Measurements from ENCODE around the gene ATP9B. TPM values are rescaled to one million over a fixed set of nuclear protein-coding genes. Genes with fewer than 3 reads are reported as not detected.

ATP9B gene
- total RNA-seq, 1 donor from 2014 or later = 50.3 TPM

DNA sequence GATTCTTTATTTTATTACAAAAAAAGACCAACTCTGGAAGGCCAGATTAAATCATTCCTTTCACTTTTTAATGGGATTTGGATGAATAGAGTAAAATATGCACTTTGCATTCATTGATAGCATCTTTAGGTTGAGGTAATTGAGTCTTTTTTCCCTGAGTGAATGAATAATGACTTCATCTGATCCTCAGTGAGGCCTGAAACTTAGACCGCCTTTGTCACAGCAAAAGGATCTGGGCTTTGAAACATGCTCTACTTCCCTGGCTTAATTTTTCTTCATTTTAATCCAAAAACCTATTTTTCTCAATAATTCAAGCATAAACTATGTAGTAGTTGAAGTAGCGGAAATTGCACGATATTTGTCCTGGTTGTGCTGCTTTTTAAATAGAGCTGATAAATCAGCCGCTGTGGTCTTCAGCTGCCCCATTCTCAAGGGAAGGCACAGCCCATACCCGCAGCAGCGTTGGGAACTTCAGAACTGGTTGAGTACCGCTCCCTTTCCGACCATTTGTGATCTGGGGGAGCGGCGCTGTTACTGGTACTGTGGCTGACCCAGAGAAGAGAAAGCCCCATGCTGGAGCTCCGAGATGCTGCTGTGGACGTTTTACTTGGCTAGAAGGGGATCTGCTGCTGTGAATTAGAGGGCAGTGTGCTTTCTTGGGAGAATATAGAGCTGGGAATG, 181.2 kb downstream of the ATP9B start:
- Histone ChIP-seq H3K9me3 (no peaks in the 10 kb centered on the region), H3K27ac (no peak overlapping the region), H3K4me3 (no peak overlapping the region), H3K4me1 (no peaks in the 10 kb centered on the region), H3K27me3 (no peaks in the 10 kb centered on the region), H3K36me3 (no peaks in the 10 kb centered on the region)
- DNase-seq (ENCODE audit: extremely low spot score in 2 of 2) = no peak
- TF ChIP-seq POLR2A (IDR thresholded peaks at IDR 0.05) = no peak
- TF ChIP-seq, protein P1, sequence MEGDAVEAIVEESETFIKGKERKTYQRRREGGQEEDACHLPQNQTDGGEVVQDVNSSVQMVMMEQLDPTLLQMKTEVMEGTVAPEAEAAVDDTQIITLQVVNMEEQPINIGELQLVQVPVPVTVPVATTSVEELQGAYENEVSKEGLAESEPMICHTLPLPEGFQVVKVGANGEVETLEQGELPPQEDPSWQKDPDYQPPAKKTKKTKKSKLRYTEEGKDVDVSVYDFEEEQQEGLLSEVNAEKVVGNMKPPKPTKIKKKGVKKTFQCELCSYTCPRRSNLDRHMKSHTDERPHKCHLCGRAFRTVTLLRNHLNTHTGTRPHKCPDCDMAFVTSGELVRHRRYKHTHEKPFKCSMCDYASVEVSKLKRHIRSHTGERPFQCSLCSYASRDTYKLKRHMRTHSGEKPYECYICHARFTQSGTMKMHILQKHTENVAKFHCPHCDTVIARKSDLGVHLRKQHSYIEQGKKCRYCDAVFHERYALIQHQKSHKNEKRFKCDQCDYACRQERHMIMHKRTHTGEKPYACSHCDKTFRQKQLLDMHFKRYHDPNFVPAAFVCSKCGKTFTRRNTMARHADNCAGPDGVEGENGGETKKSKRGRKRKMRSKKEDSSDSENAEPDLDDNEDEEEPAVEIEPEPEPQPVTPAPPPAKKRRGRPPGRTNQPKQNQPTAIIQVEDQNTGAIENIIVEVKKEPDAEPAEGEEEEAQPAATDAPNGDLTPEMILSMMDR (IDR thresholded peaks at IDR 0.05) = no peak
- no peak for TF ChIP-seq POLR2AphosphoS5 (IDR thresholded peaks at IDR 0.05; ENCODE audit: insufficient read depth in 1 of 2, low read depth in 1 of 2)
- intact Hi-C loops (cut with DNase I) = no loop called here

DNA sequence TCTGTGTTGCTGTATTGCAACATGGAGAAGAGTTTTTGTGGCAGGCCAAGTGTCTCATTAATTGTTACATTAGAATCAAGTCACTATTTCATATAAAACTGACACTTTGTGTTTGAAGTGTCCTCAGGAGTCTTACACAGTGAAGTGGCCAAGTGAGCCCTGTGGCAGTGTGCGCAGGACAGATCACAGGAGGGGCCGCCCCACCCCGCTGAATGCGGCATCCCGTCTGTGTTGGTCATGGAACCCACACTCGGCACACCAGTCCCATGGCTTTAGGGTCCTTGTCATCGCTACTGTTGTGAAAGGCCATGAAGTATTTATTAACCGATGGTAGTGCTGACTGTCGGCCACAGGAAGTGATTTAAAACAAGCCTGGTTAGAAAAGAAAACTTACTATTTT, 181.8 kb downstream of the ATP9B start:
- H3K4me1 ChIP-seq = no peaks in the 10 kb centered on the region
- H3K4me3 ChIP-seq = no peak overlapping the region
- no peaks in the 10 kb centered on the region for H3K9me3 ChIP-seq
- no peak for DNase-seq (ENCODE audit: extremely low spot score in 2 of 2)
- no peak overlapping the region for H3K27ac ChIP-seq
- intact Hi-C loops (cut with DNase I) = no loop called here
- H3K27me3 ChIP-seq = no peaks in the 10 kb centered on the region
- TF ChIP-seq POLR2A (IDR thresholded peaks at IDR 0.05) (no peak), POLR2AphosphoS5 (IDR thresholded peaks at IDR 0.05; ENCODE audit: insufficient read depth in 1 of 2, low read depth in 1 of 2) (no peak)
- TF ChIP-seq, protein P1 (IDR thresholded peaks at IDR 0.05) = no peak
- H3K36me3 ChIP-seq = no peaks in the 10 kb centered on the region

DNA sequence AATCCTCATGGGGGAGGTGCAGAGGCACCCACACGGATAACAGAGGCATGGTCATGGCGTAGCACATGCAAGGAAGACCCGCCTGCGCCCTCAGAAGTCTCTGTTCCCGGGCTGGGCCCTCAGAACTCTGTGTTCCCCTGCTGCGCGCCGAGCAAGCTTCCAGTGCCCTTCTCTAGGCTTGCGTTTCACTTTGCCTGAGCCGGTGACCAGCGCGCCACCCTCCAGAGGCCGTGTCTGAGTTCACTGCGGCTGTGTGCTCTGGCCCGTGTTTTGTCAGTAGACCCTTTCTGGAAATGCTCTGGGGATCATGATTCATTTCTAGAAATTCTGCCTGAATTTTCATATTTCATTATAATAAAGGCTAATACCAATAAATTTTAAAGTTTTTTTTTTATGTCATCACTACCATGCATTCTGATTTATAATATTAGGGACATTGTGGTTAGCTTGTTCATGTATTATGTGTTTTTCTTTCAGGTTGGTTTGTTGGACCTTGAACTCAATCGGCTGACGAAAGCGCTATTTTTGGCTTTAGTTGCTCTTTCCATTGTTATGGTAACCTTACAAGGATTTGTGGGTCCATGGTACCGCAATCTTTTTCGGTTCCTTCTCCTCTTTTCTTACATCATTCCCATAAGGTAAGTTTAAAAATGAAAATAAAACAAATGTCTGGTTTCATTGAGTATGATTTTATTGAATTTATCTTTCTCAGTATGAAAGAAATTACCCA, 183.9 kb downstream of the ATP9B start:
- Histone ChIP-seq H3K36me3 (no peaks in the 10 kb centered on the region), H3K4me1 (no peaks in the 10 kb centered on the region), H3K27ac (no peak overlapping the region), H3K4me3 (no peak overlapping the region), H3K27me3 (no peaks in the 10 kb centered on the region), H3K9me3 (no peaks in the 10 kb centered on the region)
- no peak for DNase-seq (ENCODE audit: extremely low spot score in 2 of 2)
- intact Hi-C loops (cut with DNase I) = no loop called here
- no peak for TF ChIP-seq POLR2AphosphoS5 (IDR thresholded peaks at IDR 0.05; ENCODE audit: insufficient read depth in 1 of 2, low read depth in 1 of 2)
- TF ChIP-seq, protein P1 (IDR thresholded peaks at IDR 0.05) = no peak

DNA sequence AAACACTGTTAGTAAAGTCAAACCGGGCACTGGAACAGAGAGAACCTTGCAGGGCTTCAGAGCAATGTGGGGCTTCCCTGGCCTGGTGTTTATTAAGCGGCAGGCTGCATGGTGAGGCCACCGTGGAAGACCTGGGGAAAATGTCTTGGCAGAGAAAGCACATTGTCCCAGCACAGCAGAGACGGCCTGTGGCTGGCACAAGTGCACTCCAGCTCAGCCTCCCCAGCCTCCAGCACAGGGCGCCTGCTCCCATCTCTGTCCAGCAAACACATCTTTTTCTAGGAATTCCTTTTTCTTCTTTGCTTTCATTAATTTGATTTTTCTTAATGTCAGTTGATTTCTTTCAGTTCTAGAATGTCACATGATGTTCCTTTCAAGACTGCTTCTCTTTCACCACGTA, 188.3 kb downstream of the ATP9B start:
- intact Hi-C loops (cut with DNase I) = no loop called here
- no peaks in the 10 kb centered on the region for H3K9me3 ChIP-seq
- H3K4me1 ChIP-seq = no peaks in the 10 kb centered on the region
- no peak overlapping the region for H3K4me3 ChIP-seq
- TF ChIP-seq, protein P1 (IDR thresholded peaks at IDR 0.05) = no peak
- no peak for TF ChIP-seq POLR2AphosphoS5 (IDR thresholded peaks at IDR 0.05; ENCODE audit: insufficient read depth in 1 of 2, low read depth in 1 of 2)
- TF ChIP-seq POLR2A (IDR thresholded peaks at IDR 0.05) = no peak
- no peak for DNase-seq (ENCODE audit: extremely low spot score in 2 of 2)
- no peaks in the 10 kb centered on the region for H3K36me3 ChIP-seq
- H3K27me3 ChIP-seq = no peaks in the 10 kb centered on the region
- no peak overlapping the region for H3K27ac ChIP-seq

DNA sequence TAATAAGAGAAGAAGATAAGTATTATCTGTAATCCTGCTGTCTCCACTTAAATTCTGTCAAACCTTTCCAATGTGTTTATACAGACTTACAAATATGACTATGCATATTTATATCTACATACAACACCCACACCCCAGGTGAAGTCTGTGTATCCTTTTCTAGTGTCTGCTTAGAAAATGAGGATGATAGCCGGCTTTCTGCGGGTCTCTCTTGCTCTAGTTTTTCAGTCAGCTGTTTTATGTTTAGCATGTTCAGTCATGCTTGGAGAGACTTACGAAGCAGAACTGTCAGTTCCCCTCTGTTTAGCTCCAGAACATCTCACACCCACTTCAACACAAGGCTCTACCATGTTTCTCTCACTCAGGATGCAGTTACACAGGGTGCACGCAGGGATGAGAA, 189.3 kb downstream of the ATP9B start:
- Histone ChIP-seq H3K4me3 (no peak overlapping the region), H3K36me3 (no peaks in the 10 kb centered on the region), H3K9me3 (no peaks in the 10 kb centered on the region), H3K27me3 (no peaks in the 10 kb centered on the region), H3K4me1 (no peaks in the 10 kb centered on the region), H3K27ac (no peak overlapping the region)
- TF ChIP-seq POLR2A (IDR thresholded peaks at IDR 0.05) (no peak), POLR2AphosphoS5 (IDR thresholded peaks at IDR 0.05; ENCODE audit: insufficient read depth in 1 of 2, low read depth in 1 of 2) (no peak)
- TF ChIP-seq, protein P1 (IDR thresholded peaks at IDR 0.05) = no peak
- DNase-seq (ENCODE audit: extremely low spot score in 2 of 2) = no peak
- intact Hi-C loops (cut with DNase I) = no loop called here

Data from vagina (tissue), 2 donors.